Upper lobe of right lung (tissue), 1 donor: ENCODE results near the gene SLC34A1. TPM values are rescaled to one million over a fixed set of nuclear protein-coding genes. Genes with fewer than 3 reads are reported as not detected.
A peak's percentile ranks its signal among the peaks of the same experiment; 100 is the strongest.

Experiments used
- ATAC-seq: fragments of 200-7000 bp; cut with Tn5 transposase; one replicate; pipeline ENCODE4 v1.9.1; 2020; ENCODE audit warnings: mild to moderate bottlenecking, moderate library complexity
- DNase-seq: peaks from one replicate; pipeline ENCODE4 v3.0.0-alpha.2; 2020
- H3K27ac ChIP-seq: fragments of 200-600 bp; one replicate; pipeline ENCODE4 v1.8.0; 2022
- H3K27me3 ChIP-seq: fragments of 200-600 bp; one replicate; pipeline ENCODE4 v1.8.0; 2022; ENCODE audit warnings: mild to moderate bottlenecking
- H3K36me3 ChIP-seq: fragments of 200-600 bp; one replicate; pipeline ENCODE4 v1.8.0; 2022
- H3K4me1 ChIP-seq: fragments of 200-600 bp; one replicate; pipeline ENCODE4 v1.8.0; 2022
- H3K4me3 ChIP-seq: fragments of 200-600 bp; one replicate; pipeline ENCODE4 v1.8.0; 2022; ENCODE audit warnings: mild to moderate bottlenecking
- H3K9me3 ChIP-seq: fragments of 200-600 bp; one replicate; pipeline ENCODE4 v1.8.0; 2022
- CTCF ChIP-seq: fragments of 200-600 bp; IDR thresholded peaks from one replicate; pipeline ENCODE4 v1.8.0; 2022; ENCODE audit warnings: antibody characterized with exemption
- intact Hi-C: fragments of 100-400 bp; cut with DNase I; formaldehyde crosslinking; loops from one replicate; pipeline ENCODE4 v1.11.0; 2022
- long read RNA-seq: library from polyadenylated mRNA; unstranded; transcript quantifications from one replicate; pipeline ENCODE4 v2.0.0, GENCODE V29; 2021
- total RNA-seq: library from RNA; stranded (reverse); fragmentation: NEBNext Ultra II Directional; extraction: Animal tissue kit (Norgen Biotek cat#: 25700); gene quantifications from one replicate; pipeline ENCODE4 v1.2.1, GENCODE V29; 2021
- donor health status: DM: no; HTN: yes; CAD: no; lungs with severe emphysema.

SLC34A1 gene, protein sequence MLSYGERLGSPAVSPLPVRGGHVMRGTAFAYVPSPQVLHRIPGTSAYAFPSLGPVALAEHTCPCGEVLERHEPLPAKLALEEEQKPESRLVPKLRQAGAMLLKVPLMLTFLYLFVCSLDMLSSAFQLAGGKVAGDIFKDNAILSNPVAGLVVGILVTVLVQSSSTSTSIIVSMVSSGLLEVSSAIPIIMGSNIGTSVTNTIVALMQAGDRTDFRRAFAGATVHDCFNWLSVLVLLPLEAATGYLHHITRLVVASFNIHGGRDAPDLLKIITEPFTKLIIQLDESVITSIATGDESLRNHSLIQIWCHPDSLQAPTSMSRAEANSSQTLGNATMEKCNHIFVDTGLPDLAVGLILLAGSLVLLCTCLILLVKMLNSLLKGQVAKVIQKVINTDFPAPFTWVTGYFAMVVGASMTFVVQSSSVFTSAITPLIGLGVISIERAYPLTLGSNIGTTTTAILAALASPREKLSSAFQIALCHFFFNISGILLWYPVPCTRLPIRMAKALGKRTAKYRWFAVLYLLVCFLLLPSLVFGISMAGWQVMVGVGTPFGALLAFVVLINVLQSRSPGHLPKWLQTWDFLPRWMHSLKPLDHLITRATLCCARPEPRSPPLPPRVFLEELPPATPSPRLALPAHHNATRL
- total RNA-seq = not detected
- long read RNA-seq = 0 reads

GRCh38 chr5:177384134-177384533 is at the start of gene SLC34A1:
Gene SLC34A1, plus strand, starts transcription at chr5:177384434. Its CDS starts 1,308 bp downstream, at chr5:177385742.
- no peak within 1 kb of the TSS for H3K4me3 ChIP-seq
- DNase-seq (no peak), ATAC-seq (no peak)
- no peaks in the 10 kb centered on the region for H3K9me3 ChIP-seq
- H3K27me3 ChIP-seq = peaks cover 14% of the 10 kb centered on the region
- no peak within 1 kb of the TSS for H3K27ac ChIP-seq
- TF ChIP-seq CTCF = no peak
- H3K36me3 ChIP-seq = no peaks in the 10 kb centered on the region
- H3K4me1 ChIP-seq = no peaks in the 10 kb centered on the region
- intact Hi-C loops = no loop called here

DNA sequence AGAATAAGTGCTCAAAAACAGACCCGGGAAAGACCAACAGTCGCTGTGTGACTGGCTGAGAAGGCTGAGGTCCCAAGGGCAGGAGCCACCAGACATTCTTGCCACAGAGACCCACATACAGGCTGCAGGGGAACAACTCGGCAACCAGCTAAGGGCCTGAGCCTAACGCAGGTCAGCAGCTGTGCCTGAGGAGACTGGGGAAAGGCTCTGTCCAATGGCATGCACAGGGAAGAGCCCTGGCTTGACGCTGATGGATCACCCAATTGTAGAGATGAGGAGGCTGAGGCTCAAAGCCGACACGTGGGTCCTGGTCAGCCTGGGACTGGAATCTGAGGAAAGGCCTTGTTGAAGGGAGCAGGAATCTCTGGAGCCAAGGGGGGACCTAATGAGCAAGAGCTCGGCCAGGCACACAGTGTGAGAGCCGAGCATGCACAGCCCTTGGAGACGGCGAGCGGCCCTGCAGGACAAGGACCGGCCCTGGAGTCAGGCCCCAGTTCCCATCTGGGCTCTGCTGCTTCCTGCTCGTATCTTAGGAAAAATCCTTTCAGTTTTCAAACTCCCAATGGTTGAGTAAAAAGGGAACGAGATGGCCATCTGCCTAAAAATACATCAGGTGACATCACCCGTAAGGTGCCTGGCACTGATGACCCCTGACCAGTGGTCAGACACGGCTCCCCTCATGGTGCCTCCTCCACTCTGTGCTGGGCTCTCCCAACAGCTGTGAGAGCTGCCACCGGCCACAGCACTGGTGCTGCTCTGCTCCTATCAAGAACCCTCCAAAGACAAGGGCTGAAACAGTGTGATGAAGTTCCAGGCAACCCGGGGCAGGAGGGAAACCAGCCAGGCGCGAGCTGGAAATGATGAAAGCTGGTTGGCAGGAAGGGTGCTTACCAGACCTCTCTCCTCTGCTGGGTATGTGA is 49.2 kb upstream of the SLC34A1 start:
- no peak overlapping the region for H3K27ac ChIP-seq
- ATAC-seq = no peak
- no peak for DNase-seq
- no peak for TF ChIP-seq CTCF
- H3K27me3 ChIP-seq = no peaks in the 10 kb centered on the region
- H3K4me3 ChIP-seq = no peak overlapping the region
- no peaks in the 10 kb centered on the region for H3K9me3 ChIP-seq
- H3K36me3 ChIP-seq = peaks cover 89% of the 10 kb centered on the region
- intact Hi-C loops = no loop called here
- H3K4me1 ChIP-seq = no peaks in the 10 kb centered on the region

GRCh38 chr5:177335701-177336065 is 48.6 kb upstream of the SLC34A1 start:
- ATAC-seq = no peak
- no peak for DNase-seq
- H3K36me3 ChIP-seq = peaks cover 82% of the 10 kb centered on the region
- no peak overlapping the region for H3K4me3 ChIP-seq
- H3K9me3 ChIP-seq = no peaks in the 10 kb centered on the region
- no peaks in the 10 kb centered on the region for H3K4me1 ChIP-seq
- H3K27ac ChIP-seq = no peak overlapping the region
- intact Hi-C loops = no loop called here
- TF ChIP-seq CTCF = no peak
- H3K27me3 ChIP-seq = no peaks in the 10 kb centered on the region

DNA sequence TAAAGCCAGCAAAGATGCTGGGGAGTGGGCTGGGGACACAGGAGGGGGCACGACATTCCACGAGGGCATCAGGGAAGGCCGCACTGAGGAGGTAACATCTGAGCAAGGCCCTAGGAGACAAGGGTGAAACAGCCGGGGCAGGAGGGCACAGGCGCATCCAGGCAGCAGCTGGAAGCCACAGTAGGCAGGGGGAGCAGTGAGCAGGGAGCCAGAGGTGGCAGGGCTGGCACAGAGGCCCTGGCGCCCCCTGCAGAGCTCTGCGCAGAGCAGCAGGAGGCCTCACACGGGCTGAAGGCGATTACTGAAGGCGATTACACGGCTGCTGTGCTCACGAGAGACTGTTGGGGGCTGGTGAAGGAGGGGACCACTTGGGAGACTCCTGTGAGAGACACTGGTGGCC is 48.1 kb upstream of the SLC34A1 start:
- Histone ChIP-seq H3K4me1 (no peaks in the 10 kb centered on the region), H3K27me3 (no peaks in the 10 kb centered on the region), H3K27ac (no peak overlapping the region), H3K9me3 (no peaks in the 10 kb centered on the region), H3K36me3 (peaks cover 83% of the 10 kb centered on the region), H3K4me3 (no peak overlapping the region)
- ATAC-seq (peak; percentile 42), DNase-seq (no peak)
- peak; percentile 13 for TF ChIP-seq CTCF
- intact Hi-C loops = no loop called here

DNA sequence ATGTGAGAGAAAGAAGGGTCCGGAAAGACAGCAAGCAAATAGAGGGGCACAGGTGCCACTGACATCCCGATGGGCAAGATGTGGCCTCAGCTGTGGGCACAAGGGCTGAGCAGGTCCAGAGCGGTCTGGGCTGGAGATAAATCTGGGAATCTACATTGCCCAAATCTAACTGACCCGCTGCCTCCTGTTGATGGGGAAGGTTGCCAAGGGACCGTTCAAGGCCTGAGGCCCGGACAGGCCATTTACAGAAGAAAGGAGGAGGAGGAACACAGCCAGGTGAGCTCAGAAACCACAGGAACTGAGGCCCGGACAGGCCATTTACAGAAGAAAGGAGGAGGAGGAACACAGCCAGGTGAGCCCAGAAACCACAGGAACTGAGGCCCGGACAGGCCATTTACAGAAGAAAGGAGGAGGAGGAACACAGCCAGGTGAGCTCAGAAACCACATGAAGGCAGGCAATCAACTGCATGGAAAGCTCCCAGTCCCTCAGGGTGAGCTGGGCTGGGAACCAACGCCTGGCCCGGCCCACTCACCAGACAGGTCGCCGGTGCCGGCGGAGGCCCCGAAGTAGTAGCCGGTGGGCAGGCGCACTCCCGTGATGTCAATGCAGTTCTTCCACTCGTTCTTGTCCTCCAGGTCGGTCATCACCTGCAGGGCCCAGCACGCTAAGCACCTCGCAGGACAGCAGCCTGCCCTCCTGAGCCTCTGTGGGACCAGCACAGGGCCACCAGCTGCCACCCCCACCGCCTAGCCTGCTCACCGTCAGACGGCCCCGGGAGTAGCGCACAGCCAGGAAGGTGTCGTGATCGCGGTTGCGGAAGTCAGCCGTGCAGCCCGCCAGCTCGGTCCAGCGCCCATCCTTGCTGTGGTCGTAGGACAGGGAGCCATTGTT is 47.4 kb upstream of the SLC34A1 start:
- ATAC-seq = no peak
- intact Hi-C loops = no loop called here
- DNase-seq = no peak
- Histone ChIP-seq H3K4me3 (no peak overlapping the region), H3K9me3 (no peaks in the 10 kb centered on the region), H3K4me1 (no peaks in the 10 kb centered on the region), H3K27me3 (no peaks in the 10 kb centered on the region), H3K27ac (no peak overlapping the region), H3K36me3 (peaks cover 85% of the 10 kb centered on the region)
- TF ChIP-seq CTCF = no peak
